OCI-LY7 (cell line): ENCODE results near the gene LMBRD2. TPM values are rescaled to one million over a fixed set of nuclear protein-coding genes. Genes with fewer than 3 reads are reported as not detected.

Experiments used
- BruUV-seq: library from RNA; stranded (reverse); fragments of 400-500 nt; replicated peaks from 2 replicates; lab custom pipeline; 2021; lab: Mats Ljungman, UMichigan
- CTCF ChIA-PET: fragments of 300-600 bp; sonication (Branson Sonifier 250); formaldehyde crosslinking; loops from one replicate; lab custom pipeline; 2022; ENCODE audit warnings: antibody characterized with exemption; ENCODE audit not compliant: unreplicated experiment; lab: Charles Lee
- POLR2A ChIA-PET: fragments of 300-600 bp; sonication (Branson Sonifier 250); formaldehyde crosslinking; loops from one replicate; lab custom pipeline; 2022; ENCODE audit warnings: antibody characterized with exemption; lab: Charles Lee
- DNase-seq: peaks from one replicate; pipeline ENCODE4 v3.0.0-alpha.2; 2015; ENCODE audit warnings: low spot score
- H2AFZ ChIP-seq: fragments of 200-600 bp; sonication (generic), shearing (Covaris generic); 2 replicates; pipeline ENCODE4 v1.6.1; 2014; ENCODE audit warnings: mild to moderate bottlenecking, antibody characterized with exemption, low read length, moderate library complexity
- H3K27ac ChIP-seq: fragments of 200-600 bp; sonication (generic); 2 replicates; pipeline ENCODE4 v1.5.1; 2014; ENCODE audit warnings: mixed run types, low read depth, mild to moderate bottlenecking, moderate library complexity, low read length, inconsistent platforms; ENCODE audit not compliant: poor library complexity, severe bottlenecking
- H3K36me3 ChIP-seq: fragments of 200-600 bp; sonication (generic); 2 replicates; pipeline ENCODE4 v1.6.1; 2014; ENCODE audit warnings: mild to moderate bottlenecking, antibody characterized with exemption, low read length, moderate library complexity, mixed read lengths; ENCODE audit not compliant: insufficient read depth
- H3K4me1 ChIP-seq: fragments of 200-600 bp; sonication (generic); 2 replicates; pipeline ENCODE4 v1.5.1; 2014; ENCODE audit warnings: mild to moderate bottlenecking, low read length; ENCODE audit not compliant: insufficient read depth, poor library complexity, severe bottlenecking
- H3K4me2 ChIP-seq: fragments of 200-600 bp; sonication (generic); 2 replicates; pipeline ENCODE4 v1.6.1; 2014; ENCODE audit warnings: mild to moderate bottlenecking, low read length
- H3K4me3 ChIP-seq: fragments of 200-600 bp; sonication (generic); 2 replicates; pipeline ENCODE4 v1.5.1; 2014; ENCODE audit warnings: mild to moderate bottlenecking, low read depth, low read length; ENCODE audit not compliant: poor library complexity, severe bottlenecking
- H3K79me2 ChIP-seq: fragments of 200-600 bp; sonication (generic); 2 replicates; pipeline ENCODE4 v1.6.1; 2016; ENCODE audit warnings: low read depth, mild to moderate bottlenecking, low read length, moderate library complexity, mixed read lengths; ENCODE audit not compliant: insufficient read depth
- H3K9me2 ChIP-seq: fragments of 200-600 bp; sonication (generic); 2 replicates; pipeline ENCODE4 v1.6.1; 2016; ENCODE audit warnings: mild to moderate bottlenecking, low read length, mixed read lengths; ENCODE audit not compliant: insufficient read depth
- H3K9me3 ChIP-seq: fragments of 200-600 bp; sonication (generic); 2 replicates; pipeline ENCODE4 v1.6.1; 2014; ENCODE audit warnings: mild to moderate bottlenecking, mixed run types, low read length, mixed read lengths
- H4K20me1 ChIP-seq: fragments of 200-600 bp; sonication (generic); 2 replicates; pipeline ENCODE4 v1.6.1; 2014; ENCODE audit warnings: mild to moderate bottlenecking, antibody characterized with exemption, low read length, moderate library complexity, mixed read lengths; ENCODE audit not compliant: insufficient read depth
- CTCF ChIP-seq: fragments of 200-600 bp; sonication (generic); conservative IDR thresholded peaks from 2 replicates; pipeline ENCODE4 v1.5.1; 2014; ENCODE audit warnings: mild to moderate bottlenecking, antibody characterized with exemption, low read length, moderate library complexity, mixed read lengths
- EZH2phosphoT487 ChIP-seq: fragments of 200-600 bp; sonication (generic); IDR thresholded peaks from 2 replicates; pipeline ENCODE4 v1.6.1; 2018; ENCODE audit warnings: low read depth, borderline replicate concordance, mild to moderate bottlenecking, mixed run types, antibody characterized with exemption, low read length, moderate library complexity, mixed read lengths
- intact Hi-C: fragments of 100-400 bp; cut with micrococcal nuclease; formaldehyde crosslinking; loops from one replicate; pipeline ENCODE4 v1.10.0; 2022; ENCODE audit not compliant: unreplicated experiment
- total RNA-seq, 2 experiments: library from RNA; depleted of rRNA in 1 of 2; stranded (reverse); fragments of >200 nt in 1 of 2; shearing (Covaris generic) in 1 of 2; gene quantifications; 2 replicates each; pipeline ENCODE4 v1.2.3, GENCODE V29; 2014 to 2022

LMBRD2 gene
- total RNA-seq, 2 experiments from 2014 or later, result 9.1 to 18.3 TPM

DNA sequence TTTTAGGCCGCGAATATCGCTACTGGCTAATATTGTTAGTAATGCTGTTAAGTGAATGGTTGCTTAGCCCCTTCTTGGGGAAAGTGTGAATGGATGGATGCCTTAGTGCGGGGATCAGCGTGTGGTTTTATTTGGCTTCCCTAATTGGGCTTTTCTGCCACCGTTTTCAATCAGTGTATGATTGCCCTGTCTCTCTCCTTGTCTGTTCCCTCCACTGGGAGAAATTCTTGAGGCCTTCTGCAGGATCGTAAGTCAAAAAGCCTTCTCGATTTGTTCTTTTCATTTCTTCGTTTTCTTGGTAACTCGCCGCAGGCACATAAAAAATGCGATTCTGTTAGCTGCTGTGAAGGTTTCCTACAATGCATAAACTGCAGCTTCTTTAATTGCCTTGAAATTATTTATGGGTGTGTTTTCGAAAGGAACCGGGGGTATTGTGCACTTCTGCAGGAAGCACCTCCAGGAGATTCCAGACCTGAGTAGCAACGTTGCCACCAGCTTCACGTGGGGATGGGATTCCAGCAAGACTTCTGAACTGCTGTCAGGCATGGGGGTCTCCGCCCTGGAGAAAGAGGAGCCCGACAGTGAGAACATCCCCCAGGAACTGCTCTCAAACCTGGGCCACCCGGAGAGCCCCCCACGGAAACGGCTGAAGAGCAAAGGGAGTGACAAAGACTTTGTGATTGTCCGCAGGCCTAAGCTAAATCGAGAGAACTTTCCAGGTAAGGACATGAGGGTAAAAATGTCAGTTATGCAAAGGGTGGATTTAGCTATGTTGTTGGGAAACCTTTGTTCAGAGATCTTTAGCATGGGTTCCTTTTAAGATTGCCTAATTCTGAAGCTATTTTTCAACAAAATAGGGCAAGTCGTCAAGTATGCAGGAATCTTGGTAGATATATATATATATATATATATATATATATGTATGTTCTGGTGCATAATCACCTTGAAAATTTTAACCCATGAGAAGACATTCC, 924 bp upstream of the LMBRD2 start:
- BruUV-seq, result TSS peak; percentile 78

DNA sequence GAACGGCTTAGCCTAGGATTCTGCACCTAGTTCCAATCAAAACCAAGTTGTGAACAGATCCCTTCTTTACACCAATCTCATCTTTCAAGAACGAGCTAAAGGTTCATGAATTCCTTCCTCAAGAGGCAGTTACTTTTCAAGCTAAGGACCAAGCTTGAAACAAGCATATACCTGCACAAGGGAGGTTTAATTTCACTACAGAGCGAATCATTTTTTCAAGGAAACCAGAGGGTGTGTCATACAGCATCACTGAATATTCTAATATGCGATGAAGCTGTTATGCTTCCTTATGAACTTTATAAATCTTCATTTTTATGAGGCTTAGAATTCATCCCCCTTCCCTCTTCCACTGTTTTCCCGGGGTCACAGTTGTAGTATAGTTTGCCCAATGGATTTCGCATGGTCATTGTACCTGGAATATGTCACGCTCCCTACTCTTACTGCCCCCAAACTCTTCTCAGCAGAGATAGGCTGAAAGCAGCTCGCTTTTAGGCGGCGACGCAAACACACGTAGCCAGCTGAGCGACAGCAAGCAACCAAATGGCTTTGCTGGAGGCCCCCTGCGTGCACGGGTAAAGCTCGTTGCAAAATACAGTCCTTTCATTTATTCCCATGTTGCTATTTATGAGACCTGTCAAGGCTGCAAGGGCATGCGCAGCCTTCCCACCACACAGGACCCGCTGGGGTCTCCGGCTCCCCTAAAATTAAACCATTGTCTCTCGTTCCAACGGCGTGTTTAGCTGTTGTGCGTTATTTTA, 832 bp downstream of the LMBRD2 start:
- no TSS peak for BruUV-seq
- Histone ChIP-seq H3K27ac (peak overlapping the region; percentile 64), H2AFZ (peak overlapping the region; percentile 80), H4K20me1 (no peaks in the 10 kb centered on the region), H3K9me2 (no peaks in the 10 kb centered on the region), H3K36me3 (peaks cover 31% of the 10 kb centered on the region), H3K9me3 (no peaks in the 10 kb centered on the region), H3K4me1 (peaks cover 23% of the 10 kb centered on the region), H3K4me2 (peak overlapping the region; percentile 79), H3K4me3 (peak overlapping the region; percentile 85), H3K79me2 (peaks cover 78% of the 10 kb centered on the region)
- ChIA-PET CTCF (no interaction called here), POLR2A (interaction anchor here (0.7 to 3.2 kb wide), 14 partner anchors 9 to 570 kb away, joined by 3 to 10 read pairs (median 3); no protein-coding TSS in a partner anchor)
- no peak for TF ChIP-seq CTCF
- TF ChIP-seq EZH2phosphoT487, result no peak
- intact Hi-C loops, result loop anchor here (5.0 kb wide), 2 partner anchors 244 to 1234 kb away; partner anchors contain the start of genes BRIX1 and RAD1
- peak; percentile 72 for DNase-seq

More for the DNA sequence above, 924 bp upstream of the LMBRD2 start:
- Histone ChIP-seq H3K27ac (peak overlapping the region; percentile 42), H3K4me1 (peaks cover 23% of the 10 kb centered on the region), H3K4me3 (peak overlapping the region; percentile 85), H3K79me2 (peaks cover 90% of the 10 kb centered on the region), H3K36me3 (peaks cover 48% of the 10 kb centered on the region), H3K4me2 (peak overlapping the region; percentile 81), H3K9me2 (no peaks in the 10 kb centered on the region), H3K9me3 (no peaks in the 10 kb centered on the region), H2AFZ (peak overlapping the region; percentile 74), H4K20me1 (no peaks in the 10 kb centered on the region)
- TF ChIP-seq CTCF (no peak), EZH2phosphoT487 (no peak)
- peak; percentile 20 for DNase-seq
- CTCF ChIA-PET, result interaction anchor here (0.7 kb wide), 1 partner anchor 90 kb away, joined by 3 read pairs; no protein-coding TSS in a partner anchor
- intact Hi-C loops, result loop anchor here (1.0 to 5.0 kb wide), 3 partner anchors 88 to 1235 kb away; partner anchors contain the start of genes BRIX1 and RAD1
- POLR2A ChIA-PET, result interaction anchor here (1.0 to 3.2 kb wide), 8 partner anchors 9 to 87 kb away, joined by 3 to 17 read pairs (median 5); no protein-coding TSS in a partner anchor
